HK-2 (cell line): ENCODE results near the gene SYNGR3.
"Not testable (repeated sequence)": the region's sequence is repeated elsewhere in the genome, so short reads cannot be mapped to it uniquely, and the experiment has no call there.

Source experiments
- DNase-seq: peaks from one replicate; pipeline ENCODE4 v3.0.0-alpha.2; 2018; ENCODE audit not compliant: unreplicated experiment

Gene SYNGR3

GRCh38 chr16:2008631-2009163 is 18.9 kb downstream of the SYNGR3 start:
- DNase-seq, result peak; percentile 28

- DNase-seq, result no peak
Measured at GRCh38 chr16:2009164-2009711, 19.5 kb downstream of the SYNGR3 start.

GRCh38 chr16:2009791-2010510 is 20.2 kb downstream of the SYNGR3 start, which contains the start of gene ZNF598:
Gene ZNF598, minus strand, starts transcription at chr16:2009821.
- peak; percentile 70 for DNase-seq

GRCh38 chr16:2011726-2012125 is 22.0 kb downstream of the SYNGR3 start:
- DNase-seq, result not testable (repeated sequence)

GRCh38 chr16:2013527-2013926 is 23.8 kb downstream of the SYNGR3 start:
- no peak for DNase-seq

- no peak for DNase-seq
Measured at GRCh38 chr16:2015117-2015946, 25.6 kb downstream of the SYNGR3 start.

- no peak for DNase-seq
Measured at GRCh38 chr16:2015947-2016208, 26.1 kb downstream of the SYNGR3 start.

GRCh38 chr16:2016407-2016922 is 26.7 kb downstream of the SYNGR3 start:
- no peak for DNase-seq

- DNase-seq, result no peak
Measured at GRCh38 chr16:2019518-2019920, 29.7 kb downstream of the SYNGR3 start, which contains the start of gene NPW. Gene NPW, plus strand, starts transcription at chr16:2019785.

- DNase-seq, result no peak
Measured at GRCh38 chr16:2019921-2020831, 30.4 kb downstream of the SYNGR3 start.

GRCh38 chr16:2022723-2023091 is 32.9 kb downstream of the SYNGR3 start:
- peak; percentile 74 for DNase-seq

GRCh38 chr16:2023092-2024031 is 33.6 kb downstream of the SYNGR3 start:
- peak; percentile 91 for DNase-seq

- no peak for DNase-seq
Measured at GRCh38 chr16:2024032-2024420, 34.3 kb downstream of the SYNGR3 start.

- no peak for DNase-seq
Measured at GRCh38 chr16:2025251-2025650, 35.5 kb downstream of the SYNGR3 start.

- no peak for DNase-seq
Measured at GRCh38 chr16:2025878-2026460, 36.2 kb downstream of the SYNGR3 start.

- DNase-seq, result peak; percentile 34
Measured at GRCh38 chr16:2026461-2027023, 36.8 kb downstream of the SYNGR3 start, which contains the start of gene NHERF2. Gene NHERF2, plus strand, starts transcription at chr16:2026902. Its CDS starts 104 bp downstream, at chr16:2027006.

GRCh38 chr16:2027024-2028010 is 37.5 kb downstream of the SYNGR3 start:
- peak; percentile 35 for DNase-seq

GRCh38 chr16:2028146-2028545 is 38.4 kb downstream of the SYNGR3 start:
- DNase-seq, result no peak
